ENCODE results near the gene SGK1. TPM values are rescaled to one million over a fixed set of nuclear protein-coding genes. Genes with fewer than 3 reads are reported as not detected.
"Not testable (repeated sequence)": the region's sequence is repeated elsewhere in the genome, so short reads cannot be mapped to it uniquely, and the experiment has no call there.

SGK1 gene
- total RNA-seq, 1 donor from 2014 or later = 7.2 TPM

DNA sequence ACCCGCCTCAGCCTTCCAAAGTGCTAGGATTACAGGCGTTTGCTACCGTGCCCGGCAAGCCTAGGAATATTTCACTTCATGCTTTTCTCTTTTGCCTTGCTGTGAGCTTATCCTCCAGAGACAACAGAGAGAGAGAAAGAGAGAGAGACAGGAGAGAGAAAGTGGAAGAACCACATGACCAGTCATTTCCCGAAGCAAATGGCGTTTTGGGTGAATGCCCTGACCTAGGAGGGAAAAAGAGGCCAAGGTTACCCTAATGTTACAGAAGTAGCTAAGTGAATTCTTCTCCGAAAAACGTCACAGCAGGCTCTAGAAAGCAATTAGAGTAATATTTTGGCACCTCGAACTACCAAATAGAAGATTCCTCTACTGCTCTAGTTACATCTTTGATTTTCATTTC, 9.1 kb downstream of the SGK1 start:
- H3K27ac Mint-ChIP-seq (ENCODE audit: unreplicated experiment) = no peak overlapping the region
- H3K27me3 Mint-ChIP-seq (ENCODE audit: unreplicated experiment) = no peaks in the 10 kb centered on the region
- no peaks in the 10 kb centered on the region for H3K36me3 Mint-ChIP-seq (ENCODE audit: low read depth, unreplicated experiment)
- DNase-seq (ENCODE audit: low spot score) = no peak
- H3K9me3 Mint-ChIP-seq (ENCODE audit: unreplicated experiment) = no peaks in the 10 kb centered on the region
- H3K4me3 Mint-ChIP-seq (ENCODE audit: unreplicated experiment) = no peak overlapping the region
- TF ChIP-seq CTCF (IDR thresholded peaks at IDR 0.05; ENCODE audit: unreplicated experiment) = no peak
- no peaks in the 10 kb centered on the region for H3K4me1 Mint-ChIP-seq (ENCODE audit: unreplicated experiment)

GRCh38 chr6:134307870-134308269, 10.0 kb downstream of the SGK1 start:
- H3K4me1 Mint-ChIP-seq (ENCODE audit: unreplicated experiment) = no peaks in the 10 kb centered on the region
- no peaks in the 10 kb centered on the region for H3K36me3 Mint-ChIP-seq (ENCODE audit: low read depth, unreplicated experiment)
- TF ChIP-seq CTCF (IDR thresholded peaks at IDR 0.05; ENCODE audit: unreplicated experiment) = no peak
- H3K27ac Mint-ChIP-seq (ENCODE audit: unreplicated experiment) = no peak overlapping the region
- no peak for DNase-seq (ENCODE audit: low spot score)
- H3K27me3 Mint-ChIP-seq (ENCODE audit: unreplicated experiment) = no peaks in the 10 kb centered on the region
- H3K4me3 Mint-ChIP-seq (ENCODE audit: unreplicated experiment) = no peak overlapping the region
- H3K9me3 Mint-ChIP-seq (ENCODE audit: unreplicated experiment) = no peaks in the 10 kb centered on the region

- Mint-ChIP-seq H3K27ac (ENCODE audit: unreplicated experiment) (no peak overlapping the region), H3K27me3 (ENCODE audit: unreplicated experiment) (no peaks in the 10 kb centered on the region), H3K4me1 (ENCODE audit: unreplicated experiment) (no peaks in the 10 kb centered on the region), H3K36me3 (ENCODE audit: low read depth, unreplicated experiment) (no peaks in the 10 kb centered on the region), H3K4me3 (ENCODE audit: unreplicated experiment) (no peak overlapping the region), H3K9me3 (ENCODE audit: unreplicated experiment) (no peaks in the 10 kb centered on the region)
- TF ChIP-seq CTCF (IDR thresholded peaks at IDR 0.05; ENCODE audit: unreplicated experiment) = no peak
- no peak for DNase-seq (ENCODE audit: low spot score)
Observed at GRCh38 chr6:134307075-134307474, 10.8 kb downstream of the SGK1 start.

GRCh38 chr6:134304381-134304780, 13.5 kb downstream of the SGK1 start:
- not testable (repeated sequence) for H3K36me3 Mint-ChIP-seq (ENCODE audit: low read depth, unreplicated experiment); H3K27ac Mint-ChIP-seq (ENCODE audit: unreplicated experiment); H3K4me1 Mint-ChIP-seq (ENCODE audit: unreplicated experiment); H3K27me3 Mint-ChIP-seq (ENCODE audit: unreplicated experiment); DNase-seq (ENCODE audit: low spot score); H3K9me3 Mint-ChIP-seq (ENCODE audit: unreplicated experiment); H3K4me3 Mint-ChIP-seq (ENCODE audit: unreplicated experiment)

DNA sequence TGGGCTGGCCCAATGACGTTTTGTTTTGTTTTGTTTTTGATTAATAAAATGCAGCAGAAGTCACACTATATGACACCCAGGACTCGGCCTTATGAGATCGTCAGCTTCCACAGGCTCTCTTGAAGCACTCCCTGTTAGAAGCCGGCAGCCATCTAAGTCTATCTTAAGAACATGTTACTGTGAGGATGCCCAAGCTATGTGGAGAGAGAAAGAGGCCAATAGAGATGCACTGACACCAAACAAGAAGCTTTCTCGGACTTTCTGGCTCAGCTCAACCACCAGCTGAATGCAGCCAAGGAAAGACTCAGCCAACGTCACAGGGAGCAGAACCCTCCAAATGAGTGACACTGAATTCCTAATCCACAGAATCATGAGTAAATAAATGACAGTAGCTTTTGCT, 14.0 kb downstream of the SGK1 start:
- no peaks in the 10 kb centered on the region for H3K9me3 Mint-ChIP-seq (ENCODE audit: unreplicated experiment)
- peaks cover 2% of the 10 kb centered on the region for H3K27me3 Mint-ChIP-seq (ENCODE audit: unreplicated experiment)
- no peak for TF ChIP-seq CTCF (IDR thresholded peaks at IDR 0.05; ENCODE audit: unreplicated experiment)
- no peak for DNase-seq (ENCODE audit: low spot score)
- no peaks in the 10 kb centered on the region for H3K4me1 Mint-ChIP-seq (ENCODE audit: unreplicated experiment)
- H3K27ac Mint-ChIP-seq (ENCODE audit: unreplicated experiment) = no peak overlapping the region
- H3K4me3 Mint-ChIP-seq (ENCODE audit: unreplicated experiment) = no peak overlapping the region
- no peaks in the 10 kb centered on the region for H3K36me3 Mint-ChIP-seq (ENCODE audit: low read depth, unreplicated experiment)

GRCh38 chr6:134299236-134299635, 18.7 kb downstream of the SGK1 start:
- no peak for DNase-seq (ENCODE audit: low spot score)
- TF ChIP-seq CTCF (IDR thresholded peaks at IDR 0.05; ENCODE audit: unreplicated experiment) = no peak
- H3K27me3 Mint-ChIP-seq (ENCODE audit: unreplicated experiment) = peaks cover 6% of the 10 kb centered on the region
- no peaks in the 10 kb centered on the region for H3K9me3 Mint-ChIP-seq (ENCODE audit: unreplicated experiment)
- H3K27ac Mint-ChIP-seq (ENCODE audit: unreplicated experiment) = no peak overlapping the region
- H3K36me3 Mint-ChIP-seq (ENCODE audit: low read depth, unreplicated experiment) = no peaks in the 10 kb centered on the region
- no peak overlapping the region for H3K4me3 Mint-ChIP-seq (ENCODE audit: unreplicated experiment)
- H3K4me1 Mint-ChIP-seq (ENCODE audit: unreplicated experiment) = peaks cover 9% of the 10 kb centered on the region
